Fibroblast of peridontal ligament (primary cell): ENCODE measurements around the gene TMBIM6.
"Not testable (repeated sequence)": the region's sequence is repeated elsewhere in the genome, so short reads cannot be mapped to it uniquely, and the experiment has no call there.

ENCODE experiments used
- DNase-seq: peaks from one replicate; pipeline ENCODE4 v3.0.0-alpha.2; 2010; ENCODE audit errors: extremely low read depth

TMBIM6 gene

DNA sequence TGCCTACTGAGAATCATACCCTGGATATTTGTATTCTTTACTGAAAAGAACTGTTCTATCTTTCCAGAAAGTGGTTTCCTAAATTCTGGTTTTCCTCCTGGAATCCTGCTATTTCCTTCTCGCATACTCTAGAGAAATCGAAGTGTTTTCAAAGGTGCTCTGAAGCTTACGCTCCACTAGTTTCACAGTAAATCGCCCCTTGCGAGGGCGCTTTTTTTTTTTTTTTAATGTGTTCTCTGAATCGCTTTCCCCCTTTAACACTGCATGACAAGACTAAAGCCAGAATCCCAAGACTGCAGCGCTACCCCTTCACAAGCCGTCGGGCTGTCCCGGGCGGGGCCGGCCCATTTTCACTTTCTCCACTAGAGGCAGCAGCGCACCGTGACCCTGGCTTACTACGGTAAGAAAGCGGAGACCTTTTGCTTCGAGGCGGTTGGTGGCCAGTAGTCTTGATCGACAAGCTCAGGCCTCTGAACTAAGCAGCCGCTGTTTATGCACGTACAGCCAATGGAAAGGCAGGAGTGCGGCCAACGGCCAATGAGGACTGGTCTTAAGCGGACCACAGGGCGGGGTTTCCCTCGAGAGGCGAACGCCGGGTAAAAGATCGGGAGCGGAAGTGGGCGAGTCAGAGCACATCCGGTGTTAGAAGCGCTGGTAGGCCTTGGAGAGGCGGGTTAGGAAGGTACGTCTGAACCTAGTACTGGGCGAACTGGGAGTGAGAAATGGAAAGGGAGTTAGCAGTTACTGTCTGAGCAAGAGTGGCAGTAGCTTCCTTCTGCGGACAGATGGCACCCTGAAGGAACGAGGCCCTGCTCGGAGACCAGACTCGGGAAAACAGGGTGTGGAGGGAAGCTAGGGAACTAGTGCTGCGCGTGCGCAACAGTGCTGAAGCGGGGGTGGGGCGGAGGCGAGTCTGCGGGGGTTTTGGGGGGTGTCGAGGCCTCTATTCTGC is at the start of gene TMBIM6:
Gene TMBIM6, plus strand, starts transcription at position 628 of the 952 bp plus-strand sequence. CDS start 10,937 bp downstream, outside the sequence.
- peak; percentile 100 for DNase-seq

DNA sequence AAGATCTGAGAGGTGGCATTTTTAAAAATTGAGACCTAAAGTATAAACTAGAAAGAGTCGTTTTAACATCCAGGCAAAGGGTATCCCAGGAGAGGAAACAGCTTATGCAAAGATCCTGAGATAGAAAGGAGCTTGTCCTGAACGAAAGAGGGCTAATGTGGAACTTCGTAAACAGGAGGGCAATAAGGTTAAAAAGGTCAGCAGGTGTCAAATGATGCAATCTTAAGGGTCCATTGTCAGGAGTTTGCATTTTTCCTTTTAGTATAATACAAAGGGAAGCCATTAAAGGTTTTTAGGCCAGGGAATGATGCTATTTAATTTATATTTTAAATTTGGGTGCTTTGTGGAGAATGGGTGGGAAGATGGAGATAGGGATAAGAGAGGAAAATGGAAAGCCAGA is 48.5 kb upstream of the TMBIM6 start:
- DNase-seq, result no peak

- DNase-seq, result peak; percentile 46
Observed at GRCh38 chr12:49693931-49694444, 47.4 kb upstream of the TMBIM6 start.

GRCh38 chr12:49696723-49697122 is 44.6 kb upstream of the TMBIM6 start:
- DNase-seq, result no peak

GRCh38 chr12:49697808-49698207 is 43.5 kb upstream of the TMBIM6 start:
- no peak for DNase-seq

GRCh38 chr12:49698619-49699545 is 42.5 kb upstream of the TMBIM6 start:
- DNase-seq, result peak; percentile 43

- no peak for DNase-seq
Observed at GRCh38 chr12:49702009-49702408, 39.3 kb upstream of the TMBIM6 start.

DNA sequence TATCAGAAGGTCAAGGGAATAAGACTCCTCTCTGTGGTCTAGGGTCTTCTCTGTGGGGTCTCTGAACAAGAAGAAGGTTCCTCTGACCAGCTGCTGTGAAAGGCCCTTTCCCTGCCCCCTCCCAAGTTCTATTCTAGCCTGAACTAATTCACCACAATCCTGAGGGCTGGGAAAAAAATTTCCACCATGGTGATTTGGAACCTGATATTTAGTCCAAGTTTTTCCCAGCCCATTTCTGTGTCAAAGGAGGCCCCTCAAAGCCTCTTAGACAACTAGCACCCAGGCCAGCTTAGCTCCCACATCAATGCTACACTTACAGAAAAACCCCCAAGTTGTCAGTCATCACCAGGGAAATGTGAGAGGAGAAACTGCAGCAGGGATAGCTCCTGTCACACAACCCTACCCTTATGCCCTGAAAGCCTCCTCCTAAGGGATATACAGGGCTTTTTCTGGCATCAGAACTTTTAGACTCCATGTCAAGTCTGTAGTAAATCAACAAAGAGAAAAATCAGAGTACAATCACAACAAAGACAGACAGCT is 38.6 kb upstream of the TMBIM6 start:
- peak; percentile 31 for DNase-seq

DNA sequence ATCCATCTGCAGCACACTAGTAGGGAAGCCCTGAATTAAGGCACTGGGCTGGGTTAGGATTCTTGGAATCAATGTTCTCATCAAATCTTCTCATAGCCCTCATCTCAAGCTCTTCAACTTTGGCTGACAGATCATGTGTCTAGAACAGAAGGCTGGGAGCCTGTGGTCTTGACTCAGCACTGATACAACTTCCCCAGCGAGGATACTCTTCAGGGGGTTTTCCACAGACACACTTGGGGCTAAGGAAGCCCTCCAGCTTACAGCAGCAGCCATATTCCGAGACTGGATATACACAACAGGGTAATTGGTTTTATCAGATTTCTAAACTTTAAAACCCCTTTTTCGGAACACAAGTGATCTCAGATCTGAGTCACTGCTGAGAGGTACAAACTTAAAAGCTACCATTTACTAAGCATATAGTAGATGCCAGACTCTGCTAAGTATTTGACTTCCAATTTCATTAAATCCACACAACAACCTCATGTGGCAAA is 37.7 kb upstream of the TMBIM6 start:
- peak; percentile 79 for DNase-seq

GRCh38 chr12:49705479-49706134 is 35.8 kb upstream of the TMBIM6 start:
- peak; percentile 49 for DNase-seq

GRCh38 chr12:49706351-49707127 is 34.8 kb upstream of the TMBIM6 start:
- peak; percentile 53 for DNase-seq

DNA sequence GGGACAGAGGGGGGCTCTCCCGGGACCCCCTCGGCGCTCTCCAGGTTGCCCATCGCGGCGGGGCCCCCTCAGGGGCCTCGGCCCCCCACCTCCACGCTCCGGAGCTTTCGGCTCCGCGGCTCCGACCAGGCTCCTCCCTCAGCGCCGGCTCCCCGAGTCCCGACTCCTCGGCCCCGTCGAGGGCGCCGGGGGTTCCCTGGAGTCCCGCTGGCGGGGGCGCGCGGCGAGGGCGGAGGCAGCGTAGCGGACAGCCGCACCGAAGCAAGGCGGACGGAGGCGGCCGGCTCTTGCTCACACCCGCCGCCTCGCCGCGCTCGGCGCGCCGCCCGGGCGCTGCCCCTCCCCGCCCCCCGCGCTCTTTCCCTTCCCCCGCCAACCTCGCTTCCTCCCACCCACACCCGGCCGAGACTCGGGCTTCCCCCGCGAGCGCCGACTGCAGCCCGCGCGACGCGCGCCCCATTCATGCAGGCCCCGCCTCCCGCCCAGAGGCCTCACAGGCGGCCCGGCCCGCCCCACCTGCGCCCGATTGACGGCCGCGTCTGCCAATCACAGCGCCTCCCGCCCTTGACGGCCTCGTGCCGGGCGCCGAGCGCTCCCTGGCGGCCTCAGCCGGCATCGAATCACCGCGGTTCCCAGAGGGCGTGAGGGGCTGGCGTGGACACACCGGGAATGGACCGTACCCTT is 34.1 kb upstream of the TMBIM6 start, which contains the start of gene FMNL3:
Gene FMNL3, minus strand, starts transcription at position 278 of the 684 bp plus-strand sequence. Its CDS starts 225 bp downstream, at position 53.
- DNase-seq, result peak; percentile 92

- DNase-seq, result no peak
Observed at GRCh38 chr12:49707812-49708147, 33.6 kb upstream of the TMBIM6 start.

- no peak for DNase-seq
Observed at GRCh38 chr12:49708851-49709250, 32.5 kb upstream of the TMBIM6 start.

DNA sequence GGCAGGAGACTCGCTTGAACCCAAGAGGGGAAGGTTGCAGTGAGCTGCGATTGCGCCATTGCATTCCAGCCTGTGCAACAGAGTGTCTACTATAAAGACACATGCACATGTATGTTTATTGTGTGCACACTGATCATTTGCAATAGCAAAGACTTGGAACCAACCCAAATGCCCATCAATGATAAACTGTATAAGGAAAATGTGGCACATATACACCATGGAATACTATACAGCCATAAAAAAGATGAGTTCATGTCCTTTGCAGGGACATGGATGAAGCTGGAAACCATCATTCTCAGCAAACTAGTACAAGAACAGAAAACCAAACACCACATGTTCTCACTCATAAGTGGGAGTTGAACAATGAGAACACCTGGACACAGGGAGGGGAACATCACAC is 27.4 kb upstream of the TMBIM6 start:
- DNase-seq, result not testable (repeated sequence)

GRCh38 chr12:49716553-49716952 is 24.8 kb upstream of the TMBIM6 start:
- no peak for DNase-seq

DNA sequence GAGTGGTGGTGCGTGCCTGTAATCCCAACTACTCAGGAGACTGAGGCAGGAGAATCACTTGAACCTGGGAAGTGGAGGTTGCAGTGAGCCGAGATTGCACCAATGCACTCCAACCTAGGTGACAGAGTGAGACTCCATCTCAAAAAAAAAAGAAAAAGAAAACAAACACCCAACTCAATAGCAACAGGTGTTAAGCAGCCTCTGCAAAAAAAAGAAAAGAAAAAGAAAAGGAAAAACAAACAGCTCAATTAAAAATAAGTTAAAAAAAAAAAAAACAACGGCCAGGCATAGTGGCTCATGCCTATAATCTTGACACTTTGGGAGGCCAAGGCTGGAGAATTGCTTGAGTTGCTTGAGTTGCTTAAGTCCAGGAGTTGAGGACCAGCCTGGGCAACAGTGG is 23.6 kb upstream of the TMBIM6 start:
- not testable (repeated sequence) for DNase-seq

DNA sequence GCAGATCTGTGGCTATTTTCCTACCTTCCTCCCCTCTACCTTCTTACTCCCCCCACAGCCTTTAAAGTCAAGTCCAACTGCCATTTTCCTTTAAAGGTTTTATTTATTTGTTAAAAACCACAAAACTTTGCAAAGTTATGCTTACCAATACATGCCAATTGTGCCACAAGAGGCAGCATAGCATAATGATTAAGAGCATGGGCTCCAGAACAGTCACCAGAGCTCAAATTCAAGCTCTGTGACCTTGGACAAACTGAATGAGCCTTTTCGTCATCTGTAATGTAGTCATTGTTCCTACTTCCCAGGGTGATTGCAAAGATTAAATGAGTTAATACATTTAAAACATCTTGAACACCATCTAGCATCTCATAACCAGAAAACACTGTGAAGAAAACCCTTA is 21.1 kb upstream of the TMBIM6 start:
- DNase-seq, result peak; percentile 28

- DNase-seq, result not testable (repeated sequence)
Observed at GRCh38 chr12:49721355-49721754, 20.0 kb upstream of the TMBIM6 start.

GRCh38 chr12:49728446-49728845 is 12.9 kb upstream of the TMBIM6 start:
- no peak for DNase-seq
